ENCODE data around the gene ERCC1. TPM values are rescaled to one million over a fixed set of nuclear protein-coding genes. Genes with fewer than 3 reads are reported as not detected.

ERCC1 gene
- total and polyA plus RNA-seq, 2 of the 13 experiments (the other 11 are each of a cell fraction or from before 2014, with no cell fraction given) = 40.0 to 66.4 TPM

DNA sequence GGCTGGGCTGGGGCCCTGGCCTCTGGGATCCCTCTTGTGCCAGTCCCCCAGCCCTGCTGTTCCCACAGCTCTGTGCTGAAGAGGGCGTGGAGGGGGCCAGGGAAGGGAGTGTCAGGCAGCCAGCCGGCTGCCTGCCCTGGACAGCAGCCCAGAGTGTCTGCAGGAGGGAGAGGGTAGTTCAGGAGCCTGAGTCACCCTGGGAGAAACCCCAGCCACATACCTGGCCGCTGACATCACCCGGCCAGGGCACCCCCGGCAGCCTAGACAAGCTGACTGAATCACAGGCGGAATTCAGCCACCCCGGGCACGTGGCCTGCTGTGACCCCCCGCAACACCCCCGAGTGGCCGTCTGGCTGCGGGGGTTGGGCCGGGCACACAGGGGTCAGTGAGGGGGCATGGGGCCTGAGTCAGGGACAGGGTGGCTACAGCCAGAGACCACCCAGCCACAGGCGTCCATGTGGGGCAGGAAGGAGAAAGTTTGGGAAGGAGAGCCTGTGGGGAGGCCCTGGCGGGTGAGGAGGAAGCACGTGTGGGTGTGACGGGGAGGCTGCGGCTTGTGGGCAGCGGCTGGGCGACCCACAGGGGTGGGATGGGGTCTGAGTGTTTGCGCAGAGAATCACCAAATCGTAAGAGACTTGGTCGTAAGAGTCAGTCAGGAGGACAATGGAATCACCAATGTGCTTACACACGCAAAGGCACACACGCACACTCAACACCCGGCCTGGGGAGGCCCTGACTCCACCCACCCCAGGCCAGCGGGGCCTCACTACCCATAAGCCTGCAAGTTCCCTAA is 32.2 kb upstream of the ERCC1 start (continued):
- TF ChIP-seq ARNT2 (CRISPR knock-in tag; IDR thresholded peaks at IDR 0.05; ENCODE audit: low read depth) (0 out of 2 replicates have a peak, but pooled peaks have one; percentile 47), RERE (CRISPR knock-in tag; IDR thresholded peaks at IDR 0.05; ENCODE audit: low read depth) (0 out of 2 replicates have a peak, but pooled peaks have one; percentile 25)

- no TSS peak for BruUV-seq (replicated peaks)
- CTCF ChIA-PET (ENCODE audit: low intra/inter-chr PET ratio, low total read pairs) = no interaction called here
- TF ChIP-seq SAP130 (CRISPR knock-in tag; IDR thresholded peaks at IDR 0.05; ENCODE audit: low read depth) = peak; percentile 26; the same call in 1 of the 2 replicates
- no peak for TF ChIP-seq ISX (CRISPR knock-in tag; conservative IDR thresholded peaks at IDR 0.05)
- 0 out of 2 replicates have a peak, but pooled peaks have one; percentile 31 for TF ChIP-seq RARA (CRISPR knock-in tag; IDR thresholded peaks at IDR 0.05)
- no peak for TF ChIP-seq EEA1 (CRISPR knock-in tag; IDR thresholded peaks at IDR 0.05; ENCODE audit: borderline replicate concordance)
- TF ChIP-seq XBP1 (CRISPR knock-in tag; IDR thresholded peaks at IDR 0.05) = no peak
- TF ChIP-seq, protein P1, sequence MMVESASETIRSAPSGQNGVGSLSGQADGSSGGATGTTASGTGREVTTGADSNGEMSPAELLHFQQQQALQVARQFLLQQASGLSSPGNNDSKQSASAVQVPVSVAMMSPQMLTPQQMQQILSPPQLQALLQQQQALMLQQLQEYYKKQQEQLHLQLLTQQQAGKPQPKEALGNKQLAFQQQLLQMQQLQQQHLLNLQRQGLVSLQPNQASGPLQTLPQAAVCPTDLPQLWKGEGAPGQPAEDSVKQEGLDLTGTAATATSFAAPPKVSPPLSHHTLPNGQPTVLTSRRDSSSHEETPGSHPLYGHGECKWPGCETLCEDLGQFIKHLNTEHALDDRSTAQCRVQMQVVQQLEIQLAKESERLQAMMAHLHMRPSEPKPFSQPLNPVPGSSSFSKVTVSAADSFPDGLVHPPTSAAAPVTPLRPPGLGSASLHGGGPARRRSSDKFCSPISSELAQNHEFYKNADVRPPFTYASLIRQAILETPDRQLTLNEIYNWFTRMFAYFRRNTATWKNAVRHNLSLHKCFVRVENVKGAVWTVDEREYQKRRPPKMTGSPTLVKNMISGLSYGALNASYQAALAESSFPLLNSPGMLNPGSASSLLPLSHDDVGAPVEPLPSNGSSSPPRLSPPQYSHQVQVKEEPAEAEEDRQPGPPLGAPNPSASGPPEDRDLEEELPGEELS (CRISPR knock-in tag; IDR thresholded peaks at IDR 0.05) = 0 out of 2 replicates have a peak, but pooled peaks have one; percentile 32
Measured at GRCh38 chr19:45451850-45452387, 28.2 kb upstream of the ERCC1 start.

More at GRCh38 chr19:45451850-45452387, 28.2 kb upstream of the ERCC1 start:
- POLR2A ChIA-PET = interaction anchor here (2.9 kb wide), 1 partner anchor 18 kb away, joined by 8 read pairs; no protein-coding TSS in a partner anchor
- in situ Hi-C loops (cut with HindIII; ENCODE audit: extremely low pct_ligation_motif_present, low pct_unique_long_range_greater_than_20kb) (no loop called here), intact Hi-C loops (cut with micrococcal nuclease; ENCODE audit: unreplicated experiment) (loop anchor here (2.0 kb wide), 1 partner anchor 15 kb away; the partner anchor contains the start of gene FOSB)
- ATAC-seq (no peak), DNase-seq (ENCODE audit: low spot score) (no peak), FAIRE-seq (no peak)
- H2AFZ ChIP-seq (ENCODE audit: low read length) = no peak overlapping the region
- no peak overlapping the region for H3K27ac ChIP-seq (ENCODE audit: extremely low read length, insufficient read depth, low read length)
- no peaks in the 10 kb centered on the region for H3K36me3 ChIP-seq (replicated peaks in 1 of 2; ENCODE audit: control insufficient read depth in 1 of 2, insufficient read depth in 2 of 2, low read length in 2 of 2)
- no peaks in the 10 kb centered on the region for H4K20me1 ChIP-seq (ENCODE audit: insufficient read depth, low read length)
- peak overlapping the region; percentile 88 for H3K9ac ChIP-seq (ENCODE audit: insufficient read depth, low read depth, low read length)
- H3K4me3 ChIP-seq (replicated peaks in 1 of 3; ENCODE audit: insufficient read depth in 1 of 3, low read depth in 2 of 3, low read length in 3 of 3) = peak overlapping the region in 1 of 3 experiments; percentile 11; a peak in 2 of 6 replicates
- H3K79me2 ChIP-seq (ENCODE audit: insufficient read depth, low read length) = no peaks in the 10 kb centered on the region
- H3K4me2 ChIP-seq (ENCODE audit: low read depth, low read length) = peak overlapping the region; percentile 94
- peaks cover 0 to 8% of the 10 kb centered on the region in 2 experiments; a peak in 4 of 5 replicates for H3K27me3 ChIP-seq (ENCODE audit: control insufficient read depth in 1 of 2, insufficient read depth in 2 of 2, low read length in 2 of 2)
- H3K4me1 ChIP-seq (ENCODE audit: insufficient read depth, low read length) = peaks cover 94% of the 10 kb centered on the region
- 17% methylated on average over 12 of the region's 12 CpGs for WGBS (ENCODE audit: low lambda C conversion rate)
- H3K9me3 ChIP-seq (ENCODE audit: low read length) = no peaks in the 10 kb centered on the region
